NCI-H2081 treated with DMSO at 0.1 percent for 48 hours (cell line): ENCODE data around the gene EDIL3.
"Not testable (repeated sequence)": the region's sequence is repeated elsewhere in the genome, so short reads cannot be mapped to it uniquely, and the experiment has no call there.

Source experiments
- DNase-seq: peaks from one replicate; lab custom pipeline; 2025; lab: John Stamatoyannopoulos, UW

Gene EDIL3

GRCh38 chr5:84378420-84378819 lies 6.3 kb downstream of the EDIL3 start:
- DNase-seq, result no peak

GRCh38 chr5:84376346-84376745 lies 8.3 kb downstream of the EDIL3 start:
- no peak for DNase-seq

- no peak for DNase-seq
Measured at GRCh38 chr5:84374568-84374967, 10.1 kb downstream of the EDIL3 start.

- DNase-seq, result no peak
Measured at GRCh38 chr5:84373506-84373905, 11.2 kb downstream of the EDIL3 start.

- DNase-seq, result no peak
Measured at GRCh38 chr5:84372066-84372695, 12.5 kb downstream of the EDIL3 start.

- no peak for DNase-seq
Measured at GRCh38 chr5:84370176-84370575, 14.5 kb downstream of the EDIL3 start.

GRCh38 chr5:84364043-84364442 lies 20.6 kb downstream of the EDIL3 start:
- no peak for DNase-seq

- no peak for DNase-seq
Measured at GRCh38 chr5:84362061-84362720, 22.5 kb downstream of the EDIL3 start.

- DNase-seq, result no peak
Measured at GRCh38 chr5:84361572-84361971, 23.1 kb downstream of the EDIL3 start.

GRCh38 chr5:84360056-84360455 lies 24.6 kb downstream of the EDIL3 start:
- DNase-seq, result no peak

- DNase-seq, result no peak
Measured at GRCh38 chr5:84354101-84354500, 30.6 kb downstream of the EDIL3 start.

GRCh38 chr5:84344788-84345187 lies 39.9 kb downstream of the EDIL3 start:
- DNase-seq, result no peak

- no peak for DNase-seq
Measured at GRCh38 chr5:84343171-84343570, 41.5 kb downstream of the EDIL3 start.

- DNase-seq, result no peak
Measured at GRCh38 chr5:84332106-84332505, 52.6 kb downstream of the EDIL3 start.

GRCh38 chr5:84327591-84327990 lies 57.1 kb downstream of the EDIL3 start:
- DNase-seq, result no peak

GRCh38 chr5:84322646-84323045 lies 62.0 kb downstream of the EDIL3 start:
- no peak for DNase-seq

GRCh38 chr5:84317826-84318225 lies 66.9 kb downstream of the EDIL3 start:
- not testable (repeated sequence) for DNase-seq

- DNase-seq, result not testable (repeated sequence)
Measured at GRCh38 chr5:84312280-84312679, 72.4 kb downstream of the EDIL3 start.

GRCh38 chr5:84309850-84310249 lies 74.8 kb downstream of the EDIL3 start:
- not testable (repeated sequence) for DNase-seq

- no peak for DNase-seq
Measured at GRCh38 chr5:84306601-84307000, 78.1 kb downstream of the EDIL3 start.

GRCh38 chr5:84304599-84304998 lies 80.1 kb downstream of the EDIL3 start:
- DNase-seq, result no peak

GRCh38 chr5:84303315-84303714 lies 81.4 kb downstream of the EDIL3 start:
- no peak for DNase-seq

GRCh38 chr5:84301535-84301934 lies 83.1 kb downstream of the EDIL3 start:
- DNase-seq, result no peak

GRCh38 chr5:84299959-84300358 lies 84.7 kb downstream of the EDIL3 start:
- no peak for DNase-seq
